GM10266 (cell line): ENCODE data around the gene CREB5.

Experiments
- DNase-seq: peaks from one replicate; pipeline ENCODE4 v3.0.0; 2012; ENCODE audit errors: extremely low spot score
- TF ChIP-seq, protein P1 (sequence below): IDR thresholded peaks from 2 replicates; pipeline ENCODE4 v1.5.1; 2012; ENCODE audit warnings: mild to moderate bottlenecking, low read depth; ENCODE audit not compliant: control insufficient read depth, insufficient read depth; ENCODE audit errors: missing control alignments

Gene CREB5

DNA sequence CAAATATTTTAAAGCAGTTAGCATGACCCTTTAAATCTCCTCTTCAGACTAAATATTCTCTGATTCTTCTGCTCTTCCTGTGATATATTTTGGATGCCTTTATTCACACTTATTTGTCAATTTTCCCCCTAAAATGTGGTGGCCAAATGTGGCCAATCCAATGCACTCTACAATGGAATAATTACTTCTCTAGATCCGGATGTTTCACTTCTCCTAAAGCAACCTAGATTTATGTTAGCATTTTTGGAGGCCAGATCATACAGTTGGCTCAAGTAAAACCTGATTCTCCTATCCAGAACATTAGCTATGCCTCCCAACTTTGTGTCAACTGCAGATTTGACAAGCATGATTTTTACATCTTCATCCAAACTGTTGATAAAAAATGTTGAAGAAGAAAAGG, 153.7 kb downstream of the CREB5 start:
- TF ChIP-seq, protein P1, sequence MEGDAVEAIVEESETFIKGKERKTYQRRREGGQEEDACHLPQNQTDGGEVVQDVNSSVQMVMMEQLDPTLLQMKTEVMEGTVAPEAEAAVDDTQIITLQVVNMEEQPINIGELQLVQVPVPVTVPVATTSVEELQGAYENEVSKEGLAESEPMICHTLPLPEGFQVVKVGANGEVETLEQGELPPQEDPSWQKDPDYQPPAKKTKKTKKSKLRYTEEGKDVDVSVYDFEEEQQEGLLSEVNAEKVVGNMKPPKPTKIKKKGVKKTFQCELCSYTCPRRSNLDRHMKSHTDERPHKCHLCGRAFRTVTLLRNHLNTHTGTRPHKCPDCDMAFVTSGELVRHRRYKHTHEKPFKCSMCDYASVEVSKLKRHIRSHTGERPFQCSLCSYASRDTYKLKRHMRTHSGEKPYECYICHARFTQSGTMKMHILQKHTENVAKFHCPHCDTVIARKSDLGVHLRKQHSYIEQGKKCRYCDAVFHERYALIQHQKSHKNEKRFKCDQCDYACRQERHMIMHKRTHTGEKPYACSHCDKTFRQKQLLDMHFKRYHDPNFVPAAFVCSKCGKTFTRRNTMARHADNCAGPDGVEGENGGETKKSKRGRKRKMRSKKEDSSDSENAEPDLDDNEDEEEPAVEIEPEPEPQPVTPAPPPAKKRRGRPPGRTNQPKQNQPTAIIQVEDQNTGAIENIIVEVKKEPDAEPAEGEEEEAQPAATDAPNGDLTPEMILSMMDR = no peak

DNA sequence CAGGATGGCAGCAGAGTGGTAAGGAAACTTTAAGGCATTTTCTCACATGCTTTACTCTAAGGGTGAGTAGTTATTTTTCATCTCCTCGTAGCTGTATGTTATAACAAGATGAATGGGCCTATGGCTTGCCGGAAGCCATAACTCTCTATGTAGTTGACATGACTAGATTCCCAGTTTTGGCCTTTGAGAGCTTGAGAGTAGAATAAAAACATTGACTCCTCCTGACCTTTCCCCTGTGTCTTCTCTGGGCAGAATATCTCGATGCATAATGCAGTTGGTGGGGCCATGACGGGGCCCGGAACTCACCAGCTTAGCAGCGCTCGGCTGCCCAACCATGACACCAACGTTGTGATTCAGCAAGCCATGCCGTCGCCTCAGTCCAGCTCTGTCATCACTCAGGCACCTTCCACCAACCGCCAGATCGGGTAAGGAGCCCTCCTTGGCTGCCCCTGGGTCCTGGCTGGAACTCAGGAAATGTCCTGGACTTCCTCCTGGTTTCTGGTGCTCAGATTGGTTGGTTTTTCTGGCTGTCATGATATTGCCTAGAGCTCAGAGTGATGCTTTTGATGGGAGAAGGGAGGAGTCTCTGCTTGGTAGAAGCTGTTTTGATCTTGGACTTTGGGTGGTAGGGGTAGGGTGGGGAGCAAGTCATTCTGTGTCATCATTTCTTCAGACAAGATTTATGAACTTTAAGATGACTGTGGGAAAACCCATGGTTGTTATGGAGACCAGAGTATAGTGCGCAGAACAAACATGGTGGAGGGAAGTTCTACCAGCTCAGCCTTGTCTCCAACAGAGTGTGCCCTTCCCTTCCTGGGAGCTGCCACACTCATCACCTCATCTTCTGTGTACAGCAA, 158.0 kb downstream of the CREB5 start:
- TF ChIP-seq, protein P1 = no peak
- no peak for DNase-seq

More for the DNA sequence above, 153.7 kb downstream of the CREB5 start:
- DNase-seq = no peak

DNA sequence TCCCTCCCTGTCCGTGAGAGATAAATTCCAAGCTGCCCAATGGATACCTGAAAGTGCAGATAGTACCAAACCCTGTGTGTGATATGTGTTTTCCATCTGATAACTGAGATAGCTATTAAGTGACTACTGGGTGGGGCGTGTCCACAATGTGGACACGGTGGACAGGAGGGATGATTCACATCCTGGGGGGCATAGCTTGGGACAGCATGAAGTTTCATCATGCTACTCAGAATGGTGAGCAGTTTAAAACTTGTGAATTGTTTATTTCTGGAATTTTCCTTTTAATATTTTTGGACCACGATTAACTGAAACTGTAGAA, 158.6 kb downstream of the CREB5 start:
- TF ChIP-seq, protein P1 = no peak
- DNase-seq = no peak

DNA sequence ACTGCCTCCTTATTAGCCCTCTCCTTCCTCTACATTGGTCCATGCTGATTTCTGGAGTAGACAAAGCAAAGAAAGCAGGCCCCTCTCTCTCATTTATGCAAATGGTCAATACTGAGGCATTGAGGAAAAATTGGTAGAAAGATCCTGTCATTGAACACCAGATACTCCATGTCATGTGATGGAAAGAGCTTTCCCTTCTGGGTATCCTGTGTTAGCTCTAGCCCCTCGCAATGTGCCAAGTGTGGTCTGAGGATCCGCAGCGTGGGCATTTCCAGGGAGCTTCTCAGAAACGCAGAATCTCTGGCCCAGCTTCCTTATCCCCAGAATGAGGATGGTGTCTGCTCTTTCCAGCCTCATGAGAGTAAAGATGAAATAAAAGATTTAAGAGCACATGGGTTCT, 159.1 kb downstream of the CREB5 start:
- no peak for DNase-seq
- TF ChIP-seq, protein P1 = no peak

DNA sequence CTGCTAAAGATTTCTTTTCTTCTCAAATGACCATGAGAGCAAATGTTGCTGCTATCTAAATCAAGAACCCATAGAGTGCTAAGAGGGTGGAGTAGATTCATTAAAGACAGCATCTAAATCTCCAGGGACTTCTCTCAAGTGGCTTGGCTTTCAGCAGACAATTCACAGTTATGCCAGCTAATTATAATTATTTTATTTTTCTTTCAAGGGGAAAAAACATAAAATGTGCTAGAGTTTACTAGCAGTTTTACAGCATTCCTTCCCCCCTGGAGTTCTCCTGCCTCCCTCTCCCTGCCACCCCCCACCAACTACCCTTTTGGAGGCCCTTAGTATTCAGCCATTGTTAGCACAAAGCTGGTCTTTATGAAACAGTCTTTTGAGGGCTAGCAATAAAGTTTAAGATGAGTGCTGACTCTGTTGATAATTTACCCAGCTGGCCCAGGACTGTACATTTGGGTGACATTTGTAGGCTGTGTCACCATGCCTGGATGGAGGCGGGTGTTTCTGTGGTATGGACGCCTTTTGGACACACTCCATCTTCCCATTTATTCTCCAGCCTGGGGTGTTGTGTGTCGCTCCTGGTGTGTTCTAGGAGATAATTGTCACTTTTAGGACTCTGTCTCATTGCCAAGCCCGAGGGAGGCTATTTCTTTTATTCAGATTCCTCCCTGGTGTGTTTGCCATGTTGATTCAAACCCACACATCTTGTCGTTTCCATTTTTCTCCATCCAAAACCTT, 160.2 kb downstream of the CREB5 start:
- TF ChIP-seq, protein P1 = no peak
- DNase-seq = no peak

DNA sequence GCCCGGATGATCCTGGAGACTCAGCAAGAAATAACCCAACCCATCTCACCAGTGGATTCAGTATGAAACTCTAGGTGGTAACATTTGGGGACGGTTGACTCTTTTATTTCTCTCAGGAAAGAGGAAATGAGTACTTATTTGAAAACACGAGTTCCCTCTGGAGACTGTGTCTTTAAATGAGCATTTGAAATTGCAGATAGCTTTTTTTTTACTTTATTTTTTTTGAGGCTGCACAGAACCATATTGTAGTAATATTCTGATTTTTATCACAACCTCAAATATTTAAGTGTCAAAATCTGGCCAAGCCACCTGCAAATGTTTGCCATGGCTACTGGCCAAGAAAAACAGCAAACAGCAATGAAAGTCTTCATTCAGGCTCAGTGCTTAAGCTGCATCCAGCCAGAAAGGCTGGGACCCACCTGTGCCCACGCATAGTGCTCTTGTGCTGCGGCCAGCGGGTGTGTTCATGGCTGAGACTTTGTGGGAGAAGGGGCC, 160.8 kb downstream of the CREB5 start:
- DNase-seq = no peak
- TF ChIP-seq, protein P1 = no peak
